GM08714 (cell line): Measurements from ENCODE around the gene SMC6.

ENCODE experiments used
- H3K4me3 ChIP-seq: fragments of 200-500 bp; sonication (Bioruptor generic); 2 replicates; pipeline ENCODE4 v1.5.1; 2014; ENCODE audit warnings: mild to moderate bottlenecking, low read length, inconsistent platforms
- ZNF274 ChIP-seq: IDR thresholded peaks from 2 replicates; pipeline ENCODE4 v1.6.1; 2012; ENCODE audit warnings: mild to moderate bottlenecking, low read depth, low read length

The SMC6 gene

GRCh38 chr2:17753803-17754663, at the start of gene SMC6, which contains the start of gene GEN1:
TSS of gene SMC6 (minus strand) at chr2:17753810. CDS start at chr2:17745946, 7,864 bp downstream.
TSS of gene GEN1 (plus strand) at chr2:17754138. CDS start at chr2:17759944, 5,806 bp downstream.
- no peak for TF ChIP-seq ZNF274
- peak within 1 kb of the TSS; percentile 98 for H3K4me3 ChIP-seq

- H3K4me3 ChIP-seq = no peak overlapping the region
Measured at GRCh38 chr2:17800693-17801458, 47.3 kb upstream of the SMC6 start.

GRCh38 chr2:17800219-17800618, 46.6 kb upstream of the SMC6 start:
- TF ChIP-seq ZNF274 = no peak
- H3K4me3 ChIP-seq = no peak overlapping the region

More at GRCh38 chr2:17800693-17801458, 47.3 kb upstream of the SMC6 start:
- no peak for TF ChIP-seq ZNF274

- H3K4me3 ChIP-seq = no peak overlapping the region
Measured at GRCh38 chr2:17799301-17800120, 45.9 kb upstream of the SMC6 start.

GRCh38 chr2:17798338-17798737, 44.7 kb upstream of the SMC6 start:
- H3K4me3 ChIP-seq = no peak overlapping the region

More at GRCh38 chr2:17799301-17800120, 45.9 kb upstream of the SMC6 start:
- no peak for TF ChIP-seq ZNF274

GRCh38 chr2:17795309-17795708, 41.7 kb upstream of the SMC6 start:
- TF ChIP-seq ZNF274 = no peak
- H3K4me3 ChIP-seq = no peak overlapping the region

More at GRCh38 chr2:17798338-17798737, 44.7 kb upstream of the SMC6 start:
- TF ChIP-seq ZNF274 = no peak

GRCh38 chr2:17793803-17794354, 40.3 kb upstream of the SMC6 start:
- no peak for TF ChIP-seq ZNF274
- H3K4me3 ChIP-seq = no peak overlapping the region

- H3K4me3 ChIP-seq = no peak overlapping the region
- no peak for TF ChIP-seq ZNF274
Measured at GRCh38 chr2:17793296-17793695, 39.7 kb upstream of the SMC6 start.

GRCh38 chr2:17792515-17792914, 38.9 kb upstream of the SMC6 start:
- TF ChIP-seq ZNF274 = no peak
- no peak overlapping the region for H3K4me3 ChIP-seq

- no peak overlapping the region for H3K4me3 ChIP-seq
- TF ChIP-seq ZNF274 = no peak
Measured at GRCh38 chr2:17791817-17792130, 38.2 kb upstream of the SMC6 start.

GRCh38 chr2:17791121-17791816, 37.7 kb upstream of the SMC6 start:
- no peak overlapping the region for H3K4me3 ChIP-seq
- no peak for TF ChIP-seq ZNF274

GRCh38 chr2:17790536-17790935, 36.9 kb upstream of the SMC6 start:
- H3K4me3 ChIP-seq = no peak overlapping the region
- no peak for TF ChIP-seq ZNF274

GRCh38 chr2:17788773-17789172, 35.2 kb upstream of the SMC6 start:
- no peak overlapping the region for H3K4me3 ChIP-seq
- TF ChIP-seq ZNF274 = no peak
